GM12864 (cell line): Measurements from ENCODE around the gene GFPT1.

ENCODE experiments used
- DNase-seq: peaks from one replicate; pipeline ENCODE4 v3.0.0-alpha.2; 2011; ENCODE audit warnings: low read depth
- H3K4me3 ChIP-seq: 2 replicates; pipeline ENCODE4 v1.5.1; 2011; ENCODE audit warnings: mild to moderate bottlenecking, low read depth, low read length, control low read depth
- TF ChIP-seq, protein P1 (sequence below): IDR thresholded peaks from 2 replicates; pipeline ENCODE4 v1.5.1; 2011; ENCODE audit warnings: low read depth, mild to moderate bottlenecking, moderate library complexity, low read length, control low read depth, inconsistent platforms; ENCODE audit errors: missing control alignments

The GFPT1 gene

GRCh38 chr2:69271831-69272257 lies 115.2 kb downstream of the GFPT1 start:
- TF ChIP-seq, protein P1, sequence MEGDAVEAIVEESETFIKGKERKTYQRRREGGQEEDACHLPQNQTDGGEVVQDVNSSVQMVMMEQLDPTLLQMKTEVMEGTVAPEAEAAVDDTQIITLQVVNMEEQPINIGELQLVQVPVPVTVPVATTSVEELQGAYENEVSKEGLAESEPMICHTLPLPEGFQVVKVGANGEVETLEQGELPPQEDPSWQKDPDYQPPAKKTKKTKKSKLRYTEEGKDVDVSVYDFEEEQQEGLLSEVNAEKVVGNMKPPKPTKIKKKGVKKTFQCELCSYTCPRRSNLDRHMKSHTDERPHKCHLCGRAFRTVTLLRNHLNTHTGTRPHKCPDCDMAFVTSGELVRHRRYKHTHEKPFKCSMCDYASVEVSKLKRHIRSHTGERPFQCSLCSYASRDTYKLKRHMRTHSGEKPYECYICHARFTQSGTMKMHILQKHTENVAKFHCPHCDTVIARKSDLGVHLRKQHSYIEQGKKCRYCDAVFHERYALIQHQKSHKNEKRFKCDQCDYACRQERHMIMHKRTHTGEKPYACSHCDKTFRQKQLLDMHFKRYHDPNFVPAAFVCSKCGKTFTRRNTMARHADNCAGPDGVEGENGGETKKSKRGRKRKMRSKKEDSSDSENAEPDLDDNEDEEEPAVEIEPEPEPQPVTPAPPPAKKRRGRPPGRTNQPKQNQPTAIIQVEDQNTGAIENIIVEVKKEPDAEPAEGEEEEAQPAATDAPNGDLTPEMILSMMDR = no peak
- no peak overlapping the region for H3K4me3 ChIP-seq
- DNase-seq = no peak
